GM21360 (cell line): ENCODE data around the gene SLC16A5.
"Not testable (repeated sequence)": the region's sequence is repeated elsewhere in the genome, so short reads cannot be mapped to it uniquely, and the experiment has no call there.

Experiments
- ATAC-seq: cut with Tn5 transposase; IDR thresholded peaks from one replicate; pipeline ENCODE4 v1.9.1; 2021; ENCODE audit warnings: mild to moderate bottlenecking, moderate library complexity; ENCODE audit not compliant: unreplicated experiment

The SLC16A5 gene

GRCh38 chr17:75131278-75132017, 43.7 kb downstream of the SLC16A5 start, which contains the start of gene NT5C:
Gene NT5C (minus strand): TSS chr17:75131742. CDS start chr17:75131707, 35 bp downstream.
- ATAC-seq: peak; percentile 60

GRCh38 chr17:75132018-75133000, 44.6 kb downstream of the SLC16A5 start:
- not testable (repeated sequence) for ATAC-seq

DNA sequence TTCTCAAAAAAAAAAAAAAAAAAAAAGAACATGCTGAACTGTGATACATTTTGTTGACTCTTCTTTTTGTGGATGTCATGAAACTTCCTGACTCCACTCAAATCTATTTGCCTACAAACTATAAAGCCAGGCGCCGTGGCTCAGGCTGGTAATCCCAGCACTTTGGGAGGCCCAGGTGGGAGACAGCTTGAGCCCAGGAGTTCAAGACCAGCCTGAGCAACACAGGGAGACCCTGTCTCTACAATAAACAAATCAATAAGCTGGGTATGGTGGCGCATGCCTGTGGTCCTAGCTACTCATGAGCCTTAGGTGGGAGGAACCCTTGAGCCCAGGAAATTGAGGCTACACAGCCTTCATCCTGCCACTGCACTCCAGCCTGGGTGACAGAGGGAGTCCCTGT, 45.2 kb downstream of the SLC16A5 start:
- ATAC-seq: no peak

GRCh38 chr17:75133607-75134347, 46.0 kb downstream of the SLC16A5 start:
- not testable (repeated sequence) for ATAC-seq

DNA sequence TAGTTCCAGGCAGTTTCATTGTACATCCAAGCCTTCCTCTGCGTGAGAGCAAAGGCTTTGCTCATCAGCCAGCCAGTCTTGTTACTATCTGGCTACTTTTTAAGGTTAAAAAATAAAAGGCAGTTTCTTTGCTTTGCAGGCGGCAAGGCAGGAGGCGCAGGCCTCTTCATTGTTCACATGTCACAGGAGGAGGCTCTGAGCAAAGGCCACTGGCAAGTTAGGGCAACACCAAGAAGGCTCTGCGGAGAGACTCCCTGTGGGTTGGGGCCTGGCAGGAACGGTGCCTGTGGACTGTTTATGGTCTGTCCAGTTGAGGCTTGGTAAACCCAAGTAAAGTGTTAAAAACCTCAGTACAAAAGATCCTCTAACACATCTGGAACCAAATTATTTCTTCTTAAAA, 47.7 kb downstream of the SLC16A5 start:
- no peak for ATAC-seq

DNA sequence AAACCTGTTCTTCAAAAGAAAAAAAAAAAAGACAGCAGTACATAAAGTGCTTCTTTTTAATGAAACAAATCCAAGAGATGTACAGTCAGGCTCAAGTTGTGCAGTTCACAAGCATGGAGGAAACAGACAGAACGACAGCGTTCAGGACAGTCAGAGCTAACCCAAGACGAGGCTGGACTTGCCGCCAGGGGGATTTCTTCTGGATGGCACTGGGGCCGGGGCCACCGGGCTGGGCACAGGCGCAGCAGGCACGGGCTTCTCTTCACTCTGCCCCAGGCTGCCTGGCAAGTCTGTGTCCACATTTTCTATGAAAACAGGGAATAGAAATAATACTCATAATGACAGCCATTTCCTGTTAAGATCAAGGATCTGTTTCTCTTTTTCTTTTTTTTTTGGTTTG, 48.2 kb downstream of the SLC16A5 start:
- ATAC-seq: no peak

DNA sequence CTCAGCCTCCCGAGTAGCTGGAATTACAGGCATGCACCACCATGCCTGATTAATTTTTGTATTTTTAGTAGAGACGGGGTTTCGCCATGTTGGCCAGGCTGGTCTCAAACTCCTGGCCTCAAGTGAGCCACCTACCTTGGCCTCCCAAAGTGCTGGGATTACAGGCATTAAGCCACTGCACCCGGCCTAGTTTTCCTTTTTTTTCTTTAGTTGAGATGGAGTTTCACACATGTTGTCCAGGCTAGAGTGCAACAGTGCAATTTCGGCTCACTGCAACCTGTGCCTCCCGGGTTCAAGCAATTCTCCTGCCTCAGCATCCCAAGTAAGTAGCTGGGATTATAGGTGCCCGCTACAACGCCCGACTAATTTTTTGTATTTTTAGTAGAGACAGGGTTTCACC, 50.0 kb downstream of the SLC16A5 start:
- not testable (repeated sequence) for ATAC-seq

DNA sequence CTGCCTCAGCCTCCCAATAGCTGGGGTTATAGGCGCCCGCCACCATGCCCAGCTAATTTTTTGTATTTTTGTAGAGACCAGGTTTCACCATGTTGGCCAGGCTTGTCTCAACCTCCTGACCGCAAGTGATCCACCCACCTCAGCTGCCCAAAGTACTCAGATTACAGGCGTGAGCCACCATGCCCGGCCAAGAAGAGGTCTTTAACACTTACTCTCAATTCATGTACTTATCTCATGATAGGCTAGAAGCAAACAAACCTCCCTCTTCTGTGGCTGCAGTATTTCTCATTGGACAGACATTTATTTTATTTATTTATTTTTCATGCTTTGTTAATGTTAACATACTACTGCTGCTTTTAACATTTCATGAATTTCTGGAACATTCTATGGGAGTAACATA, 50.8 kb downstream of the SLC16A5 start:
- no peak for ATAC-seq

DNA sequence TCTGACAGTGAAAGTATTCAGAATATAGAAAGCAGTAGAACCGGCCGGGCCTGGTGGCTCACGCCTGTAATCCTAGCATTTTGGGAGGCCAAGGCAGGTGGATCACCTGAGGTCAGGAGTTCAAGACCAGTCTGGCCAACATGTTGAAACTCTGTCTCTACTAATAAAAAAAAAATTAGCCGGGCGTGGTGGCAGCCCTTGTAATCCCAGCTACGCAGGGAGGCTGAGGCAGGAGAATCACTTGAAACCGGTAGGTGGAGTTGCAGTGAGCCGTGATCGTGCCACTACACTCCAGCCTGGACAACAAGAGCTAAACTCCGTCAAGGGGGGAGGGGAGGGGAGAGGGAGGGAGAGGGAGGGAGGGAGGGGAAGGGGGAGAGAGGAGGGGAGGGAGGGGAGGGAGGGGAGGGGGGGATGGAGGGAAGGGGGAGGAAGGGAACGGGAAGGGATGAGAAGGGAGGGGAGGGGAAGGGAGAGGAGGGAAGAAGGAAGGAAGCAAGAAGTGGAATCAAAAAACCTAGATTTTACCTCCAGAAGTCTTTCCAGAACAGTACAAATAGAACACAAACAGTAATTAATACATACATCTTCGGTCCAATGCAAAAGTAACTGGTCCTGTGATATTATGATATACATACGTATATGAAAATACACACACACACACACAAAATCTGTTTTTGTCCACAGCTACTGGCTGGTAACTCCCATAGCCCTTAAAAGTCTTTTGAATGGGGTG, 54.6 kb downstream of the SLC16A5 start:
- ATAC-seq: no peak

DNA sequence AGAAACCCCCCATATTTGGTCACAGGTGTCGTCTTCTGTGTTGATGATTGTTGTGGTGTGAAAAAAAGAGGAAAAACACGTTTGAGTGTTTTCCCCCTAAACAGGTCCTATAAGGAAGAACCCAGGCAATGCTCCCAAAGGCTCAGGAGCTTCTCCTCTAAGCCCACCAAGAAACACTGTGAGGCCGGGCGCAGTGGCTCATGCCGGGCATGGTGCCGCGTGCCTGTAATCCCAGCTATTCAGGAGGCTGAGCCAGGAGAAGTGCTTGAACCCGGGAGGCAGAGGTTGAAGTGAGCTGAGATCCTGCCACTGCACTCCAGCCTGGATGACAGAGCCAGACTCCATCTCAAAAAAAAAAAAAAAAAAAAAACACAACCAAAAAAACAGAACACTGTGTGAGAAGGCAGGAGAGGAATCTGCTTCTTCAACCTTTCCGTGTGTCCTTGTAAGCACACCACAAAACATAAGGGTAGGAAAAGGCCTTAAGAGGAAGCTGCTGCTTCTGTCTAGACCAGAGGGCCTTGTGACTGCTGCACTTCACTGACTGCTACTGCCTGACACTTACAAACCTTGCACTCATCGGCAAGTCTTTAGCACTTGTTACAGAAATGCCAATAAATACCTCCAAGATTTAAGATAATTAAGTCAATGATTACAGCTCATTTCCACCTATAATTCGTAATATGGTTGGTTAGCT, 57.2 kb downstream of the SLC16A5 start:
- no peak for ATAC-seq

GRCh38 chr17:75146592-75146991, 58.8 kb downstream of the SLC16A5 start:
- no peak for ATAC-seq

DNA sequence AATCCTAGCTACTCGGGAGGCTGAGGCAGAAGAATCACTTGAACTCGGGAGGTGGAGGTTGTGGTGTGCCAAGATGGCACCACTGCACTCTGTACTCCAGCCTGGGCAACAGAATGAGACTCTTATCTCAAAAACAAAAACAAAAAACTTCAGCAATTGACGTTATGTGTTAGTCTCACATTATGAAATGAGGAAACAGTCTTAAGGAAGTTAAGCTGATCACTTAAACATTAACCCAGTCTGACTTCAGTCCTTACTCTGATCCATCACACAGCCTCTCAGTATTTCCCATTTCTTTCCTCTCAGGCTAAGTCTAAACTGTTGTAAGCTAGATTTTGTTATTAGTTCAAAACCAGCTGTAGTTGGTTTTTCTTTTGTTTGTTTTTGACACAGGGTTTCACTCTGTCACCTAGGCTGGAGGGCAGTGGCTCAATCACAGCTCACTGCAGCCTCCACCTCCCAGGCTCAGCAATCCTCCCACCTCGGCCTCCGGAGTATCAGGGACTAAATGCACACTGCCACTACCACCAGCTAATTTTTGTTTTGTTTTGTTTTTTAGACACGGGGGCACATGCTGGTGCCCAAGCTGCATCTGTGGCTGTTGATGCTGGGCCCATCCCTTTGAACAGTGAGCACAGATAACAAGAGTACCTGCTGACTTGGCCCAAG, 60.3 kb downstream of the SLC16A5 start:
- no peak for ATAC-seq

- no peak for ATAC-seq
Observed at GRCh38 chr17:75151930-75152329, 64.2 kb downstream of the SLC16A5 start.

- ATAC-seq: no peak
Observed at GRCh38 chr17:75152523-75152921, 64.8 kb downstream of the SLC16A5 start.

- no peak for ATAC-seq
Observed at GRCh38 chr17:75152922-75153779, 65.4 kb downstream of the SLC16A5 start.

DNA sequence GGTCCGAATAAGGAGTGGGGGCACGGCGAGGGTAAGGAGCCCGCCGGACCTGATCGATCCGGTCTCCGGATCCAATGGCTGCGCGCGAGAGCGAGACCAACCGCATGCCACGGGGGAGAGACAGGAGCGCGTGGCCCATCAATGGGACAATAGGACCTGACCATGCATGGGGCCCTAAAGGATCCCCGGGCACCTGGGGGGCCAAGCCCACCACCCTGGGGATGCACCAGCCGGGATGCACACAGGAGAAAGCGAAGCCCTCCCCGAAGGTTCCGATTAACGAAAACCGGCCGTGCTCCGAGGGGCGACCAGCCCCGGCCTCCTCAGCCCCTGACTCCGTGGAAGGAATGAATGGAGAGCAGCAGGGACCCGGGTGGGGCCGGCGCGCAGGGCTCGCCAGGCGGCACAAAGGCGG, 66.0 kb downstream of the SLC16A5 start:
- ATAC-seq: peak; percentile 17

- peak; percentile 89 for ATAC-seq
Observed at GRCh38 chr17:75154195-75155106, 66.7 kb downstream of the SLC16A5 start, which contains the start of gene JPT1. Gene JPT1 (minus strand): TSS chr17:75154512. CDS start chr17:75154397, 115 bp downstream.
